Stomach (tissue), 9 donors: ENCODE results near the gene P2RY13. TPM values are rescaled to one million over a fixed set of nuclear protein-coding genes. Genes with fewer than 3 reads are reported as not detected.
A peak's percentile ranks its signal among the peaks of the same experiment; 100 is the strongest.

Source experiments
- DNase-seq, 2 donors: peaks; one replicate each; pipeline versions ENCODE4 v3.0.0 to v3.0.0-alpha.2; 2013 to 2019
- H3K27ac ChIP-seq, 5 donors: fragments of 200-600 bp in 4 of 5; sonication (generic) in 4 of 5; one replicate each; pipeline ENCODE4 v1.5.1; 2013 to 2019; ENCODE audit warnings: mild to moderate bottlenecking in 1 of 5, moderate library complexity in 1 of 5
- H3K27me3 ChIP-seq, 3 donors: fragments of 200-600 bp; sonication (generic); one replicate each; pipeline ENCODE4 v1.5.1; 2017 to 2019; ENCODE audit warnings: mixed run types in 1 of 3
- H3K36me3 ChIP-seq, 4 donors: fragments of 200-600 bp; sonication (generic); 1 replicate in 3 of 4; 2 replicates in 1 of 4; pipeline ENCODE4 v1.5.1; 2016 to 2019
- H3K4me1 ChIP-seq, 4 donors: fragments of 200-600 bp; sonication (generic); one replicate each; pipeline ENCODE4 v1.5.1; 2016 to 2019
- H3K4me3 ChIP-seq, 4 donors: fragments of 200-600 bp; sonication (generic) in 3 of 4; one replicate each; pipeline ENCODE4 v1.5.1; 2016 to 2019; ENCODE audit warnings: mild to moderate bottlenecking in 1 of 4
- H3K9me3 ChIP-seq, 4 donors: fragments of 200-600 bp; sonication (generic); one replicate each; pipeline ENCODE4 v1.5.1; 2016 to 2019
- EP300 ChIP-seq: sonication (generic); formaldehyde crosslinking; IDR thresholded peaks from one replicate; pipeline ENCODE4 v1.6.1; 2017; ENCODE audit warnings: antibody characterized with exemption
- POLR2A ChIP-seq, 4 donors: fragments of 450-650 bp; IDR thresholded peaks; one replicate each; pipeline ENCODE4 v1.6.1; 2016; ENCODE audit warnings: antibody characterized with exemption in 4 of 4, control low read depth in 2 of 4, mild to moderate bottlenecking in 1 of 4, moderate library complexity in 1 of 4
- POLR2AphosphoS5 ChIP-seq, 3 donors: sonication (generic); formaldehyde crosslinking; IDR thresholded peaks; one replicate each; pipeline ENCODE4 v1.6.1; 2016; ENCODE audit warnings: antibody characterized with exemption in 3 of 3
- WGBS, 5 donors: extraction: QIAGEN DNeasy Blood & Tissue Kit in 3 of 5; methylation state at CpG; one replicate each; pipeline versions ENCODE4 v1.1.5 to v1.1.7; 2013 to 2018; 5-methylcytosine and 5-hydroxymethylcytosine counted together
- intact Hi-C: fragments of 100-400 bp; cut with DNase I; formaldehyde crosslinking; loops from one replicate; pipeline ENCODE4 v1.15.1; 2023; ENCODE audit warnings: low total_unique reads
- polyA plus RNA-seq, 3 donors: library from polyadenylated mRNA; stranded (reverse); fragments of 200-250 nt; gene quantifications; one replicate each; pipeline ENCODE4 v1.2.3, GENCODE V29; 2013
- total RNA-seq, 5 donors: library from RNA; depleted of rRNA; stranded (reverse); fragments of >200 nt; gene quantifications; one replicate each; pipeline versions ENCODE4 v1.1.0 to v1.2.3, GENCODE V29; 2014 to 2016
- TF ChIP-seq, protein P1 (sequence below), 7 experiments: fragments of 450-650 bp in 4 of 7; fragments of 200-600 bp in 3 of 7; sonication (generic) in 3 of 7; IDR thresholded peaks; one replicate each; pipeline ENCODE4 v1.5.1; 2016 to 2019; ENCODE audit warnings: antibody characterized with exemption in 7 of 7, control low read depth in 2 of 7, mild to moderate bottlenecking in 1 of 7
- donor health status: healthy with polysubstance abuse.
- donor health status: Bipolar disorder and iron deficiency.
- donor health status: healthy.

P2RY13 gene
- total and polyA plus RNA-seq, 8 donors: 0.38 to 1.9 (median 0.88) TPM; not detected in 2

DNA sequence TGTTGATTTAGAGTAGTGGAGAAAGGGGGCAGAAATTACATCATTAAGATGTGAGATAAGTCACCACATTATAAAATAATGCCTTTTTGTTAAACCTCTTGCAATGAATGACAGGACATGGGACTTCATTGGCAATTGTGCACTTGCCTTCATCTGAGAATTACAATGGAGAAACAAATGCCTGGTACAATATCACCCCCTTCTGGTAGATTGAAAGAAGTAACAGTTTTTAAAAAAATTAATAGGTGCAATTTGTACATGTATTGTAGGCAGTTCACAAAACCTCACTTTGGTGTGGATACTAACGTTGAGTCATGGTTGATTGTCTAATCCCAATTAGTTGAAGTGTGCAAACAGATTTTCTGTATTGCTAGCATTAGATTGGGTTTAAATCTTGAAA, 46.4 kb downstream of the P2RY13 start:
- no peaks in the 10 kb centered on the region for H3K9me3 ChIP-seq
- H3K27me3 ChIP-seq: no peaks in the 10 kb centered on the region
- H3K4me1 ChIP-seq: peaks cover 0 to 45% (median 17%) of the 10 kb centered on the region in 4 donors
- peak overlapping the region in 2 of 5 donors; percentile 52 to 76 for H3K27ac ChIP-seq
- no peaks in the 10 kb centered on the region for H3K36me3 ChIP-seq
- TF ChIP-seq POLR2AphosphoS5 (IDR thresholded peaks at IDR 0.05) (peak in 1 of 3 donors; percentile 11), POLR2A (IDR thresholded peaks at IDR 0.05) (no peak), EP300 (no peak)
- TF ChIP-seq, protein P1, sequence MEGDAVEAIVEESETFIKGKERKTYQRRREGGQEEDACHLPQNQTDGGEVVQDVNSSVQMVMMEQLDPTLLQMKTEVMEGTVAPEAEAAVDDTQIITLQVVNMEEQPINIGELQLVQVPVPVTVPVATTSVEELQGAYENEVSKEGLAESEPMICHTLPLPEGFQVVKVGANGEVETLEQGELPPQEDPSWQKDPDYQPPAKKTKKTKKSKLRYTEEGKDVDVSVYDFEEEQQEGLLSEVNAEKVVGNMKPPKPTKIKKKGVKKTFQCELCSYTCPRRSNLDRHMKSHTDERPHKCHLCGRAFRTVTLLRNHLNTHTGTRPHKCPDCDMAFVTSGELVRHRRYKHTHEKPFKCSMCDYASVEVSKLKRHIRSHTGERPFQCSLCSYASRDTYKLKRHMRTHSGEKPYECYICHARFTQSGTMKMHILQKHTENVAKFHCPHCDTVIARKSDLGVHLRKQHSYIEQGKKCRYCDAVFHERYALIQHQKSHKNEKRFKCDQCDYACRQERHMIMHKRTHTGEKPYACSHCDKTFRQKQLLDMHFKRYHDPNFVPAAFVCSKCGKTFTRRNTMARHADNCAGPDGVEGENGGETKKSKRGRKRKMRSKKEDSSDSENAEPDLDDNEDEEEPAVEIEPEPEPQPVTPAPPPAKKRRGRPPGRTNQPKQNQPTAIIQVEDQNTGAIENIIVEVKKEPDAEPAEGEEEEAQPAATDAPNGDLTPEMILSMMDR (IDR thresholded peaks at IDR 0.05): peak in 5 of 7 experiments; percentile 20 to 82 (median 68)
- intact Hi-C loops: loop anchor here (5.0 kb wide), 1 partner anchor 56 kb away; no protein-coding TSS in a partner anchor
- peak in 1 of 2 donors; percentile 87 for DNase-seq
- H3K4me3 ChIP-seq: no peak overlapping the region
- WGBS, 5 donors: 0% methylated on average over 1 of the region's 1 CpG

DNA sequence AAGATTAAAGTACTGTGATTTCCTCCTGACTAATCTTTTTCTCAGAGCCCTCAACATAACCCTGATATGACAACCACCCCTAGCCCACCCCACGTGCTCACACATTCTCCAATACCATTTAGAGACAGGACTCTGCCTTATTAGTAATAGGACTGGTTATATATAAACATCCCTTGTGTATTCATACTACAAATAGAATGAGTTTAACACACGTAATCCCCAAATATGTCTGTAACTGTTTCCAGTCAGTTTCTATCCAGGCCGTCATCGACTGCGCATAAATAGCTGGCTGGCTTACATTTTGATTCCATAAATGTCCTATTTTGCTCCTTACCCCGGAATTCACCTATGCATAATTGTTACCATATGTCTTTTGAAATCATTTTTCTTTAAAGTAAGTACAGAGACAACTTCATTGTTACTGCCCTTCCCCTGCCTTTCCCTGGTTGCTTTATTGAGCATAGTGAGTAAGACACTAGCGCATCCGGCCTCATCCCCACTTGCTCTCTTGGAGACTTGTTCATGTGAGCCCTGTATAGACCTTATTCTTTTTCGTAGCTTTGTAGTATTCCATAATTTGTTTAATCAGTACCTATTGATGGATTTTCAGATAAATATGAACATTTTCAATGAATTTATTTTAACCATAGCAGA, 47.6 kb downstream of the P2RY13 start:
- 62 to 82% (median 77%) methylated on average over 9 of the region's 9 CpGs for WGBS, 5 donors
- intact Hi-C loops: loop anchor here (5.0 kb wide), 1 partner anchor 54 kb away; no protein-coding TSS in a partner anchor
- H3K27ac ChIP-seq: peak overlapping the region in 4 of 5 donors; percentile 52 to 76 (median 67)
- H3K9me3 ChIP-seq: no peaks in the 10 kb centered on the region
- H3K4me3 ChIP-seq: no peak overlapping the region
- no peaks in the 10 kb centered on the region for H3K27me3 ChIP-seq
- TF ChIP-seq POLR2AphosphoS5 (IDR thresholded peaks at IDR 0.05): no peak
- TF ChIP-seq EP300: peak; percentile 30
- H3K36me3 ChIP-seq: no peaks in the 10 kb centered on the region
- DNase-seq: no peak
- H3K4me1 ChIP-seq: peaks cover 0 to 45% (median 17%) of the 10 kb centered on the region in 4 donors

DNA sequence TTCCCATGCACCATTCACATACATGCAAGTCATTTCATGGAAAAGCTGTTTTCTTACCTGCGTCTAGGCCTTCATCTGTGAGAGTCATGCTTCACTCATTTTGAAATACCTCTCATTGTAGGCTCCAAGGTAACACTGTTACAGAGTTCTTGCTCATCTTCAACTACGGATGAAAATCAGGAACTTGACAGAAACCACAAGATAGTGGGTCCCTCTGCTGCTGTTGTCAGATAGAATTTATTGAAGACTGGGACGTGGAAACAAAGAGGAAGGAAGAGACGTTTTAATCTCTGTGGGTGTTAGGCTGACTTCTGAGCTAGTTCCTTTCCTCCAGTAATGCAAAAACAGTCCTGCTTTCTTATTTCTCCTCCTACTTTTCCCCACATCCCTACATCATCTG, 51.1 kb downstream of the P2RY13 start, which contains the start of gene P2RY14:
TSS of gene P2RY14 (minus strand) at position 313 of the 400 bp plus-strand sequence. CDS start 64,226 bp downstream, outside the sequence.
- TF ChIP-seq POLR2AphosphoS5 (IDR thresholded peaks at IDR 0.05) (no peak), POLR2A (IDR thresholded peaks at IDR 0.05) (no peak), EP300 (no peak)
- TF ChIP-seq, protein P1 (IDR thresholded peaks at IDR 0.05): no peak
- peak within 1 kb of the TSS in 4 of 5 donors; percentile 52 to 76 (median 68) for H3K27ac ChIP-seq
- no peaks in the 10 kb centered on the region for H3K27me3 ChIP-seq
- intact Hi-C loops: no loop called here
- no peaks in the 10 kb centered on the region for H3K9me3 ChIP-seq
- peaks cover 0 to 37% (median 7%) of the 10 kb centered on the region in 4 donors for H3K4me1 ChIP-seq
- DNase-seq: no peak
- peak within 1 kb of the TSS; percentile 18 to 34 (median 29) for H3K4me3 ChIP-seq
- 39 to 60% (median 48%) methylated on average over 4 of the region's 4 CpGs for whole genome bisulfite sequencing, 5 donors
- H3K36me3 ChIP-seq: no peaks in the 10 kb centered on the region

DNA sequence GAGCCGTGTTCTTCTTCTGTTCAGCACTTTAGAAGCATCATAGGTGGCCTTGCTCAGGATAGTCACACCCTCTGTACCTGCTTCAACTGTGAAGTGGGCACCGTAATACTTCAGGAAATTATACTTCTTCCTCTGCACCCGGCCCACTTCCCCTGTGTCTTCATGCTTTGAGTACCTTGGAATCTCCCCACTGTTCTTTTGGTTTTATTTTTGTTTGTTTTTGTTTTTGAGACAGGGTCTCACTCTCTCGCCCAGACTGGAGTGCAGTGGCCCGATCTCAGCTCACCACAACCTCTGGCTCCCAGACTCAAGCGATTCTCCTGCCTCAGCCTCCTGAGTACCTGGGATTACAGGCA, 52.7 kb downstream of the P2RY13 start:
- TF ChIP-seq POLR2A (IDR thresholded peaks at IDR 0.05) (no peak), EP300 (no peak)
- TF ChIP-seq, protein P1 (IDR thresholded peaks at IDR 0.05): no peak
- WGBS, 5 donors: 67 to 86% (median 78%) methylated on average over 6 of the region's 6 CpGs
- Histone ChIP-seq H3K4me1 (peaks cover 0 to 28% (median 7%) of the 10 kb centered on the region in 4 donors), H3K27ac (peak overlapping the region in 4 of 5 donors; percentile 18 to 76 (median 56)), H3K4me3 (peak overlapping the region; percentile 18 to 34 (median 29)), H3K36me3 (no peaks in the 10 kb centered on the region), H3K9me3 (no peaks in the 10 kb centered on the region), H3K27me3 (no peaks in the 10 kb centered on the region)
- DNase-seq: peak in 1 of 2 donors; percentile 31
- intact Hi-C loops: no loop called here

Other genes with a start within 250 kb of the P2RY13 start
- gene MED12L, start 243.9 kb downstream of the P2RY13 start, total RNA-seq: 1 to 10 TPM in 2 of 5 donors, under 1 TPM in 2, not detected in 1; 0.14 to 2.9 (median 0.96) TPM
- gene MED12L, start 243.9 kb downstream of the P2RY13 start, polyA plus RNA-seq: under 1 TPM in 2 of 3 donors, not detected in 1; 0.06 to 0.10 TPM
- 10 to 100 TPM in 3 of 5 donors, under 1 TPM in 1, not detected in 1; 0.73 to 37.5 (median 20.5) TPM for gene GPR171, start 126.3 kb downstream of the P2RY13 start, total RNA-seq
- 1 to 10 TPM in 2 of 3 donors, under 1 TPM in 1; 0.44 to 1.4 (median 1.3) TPM for gene GPR171, start 126.3 kb downstream of the P2RY13 start, polyA plus RNA-seq
- gene P2RY14, start 51.0 kb downstream of the P2RY13 start, total RNA-seq: 10 to 100 TPM in 3 of 5 donors, 1 to 10 TPM in 2; 1.7 to 43.2 (median 11.6) TPM
- 1 to 10 TPM; 4.8 to 8.6 (median 8.6) TPM for gene P2RY14, start 51.0 kb downstream of the P2RY13 start, polyA plus RNA-seq
- gene GPR87, start 12.7 kb downstream of the P2RY13 start, total RNA-seq: under 1 TPM in 1 of 5 donors, not detected in 4; 0.37 TPM
- 10 to 100 TPM in 1 of 3 donors, not detected in 2; 32.3 TPM for gene GPR87, start 12.7 kb downstream of the P2RY13 start, polyA plus RNA-seq
- 1 to 10 TPM in 1 of 5 donors, under 1 TPM in 1, not detected in 3; 0.43 to 4.8 TPM for gene P2RY12, start 55.2 kb upstream of the P2RY13 start, total RNA-seq
- under 1 TPM; 0.40 to 0.50 (median 0.46) TPM for gene P2RY12, start 55.2 kb upstream of the P2RY13 start, polyA plus RNA-seq
- gene IGSF10, start 131.5 kb upstream of the P2RY13 start, total RNA-seq: 10 to 100 TPM in 1 of 5 donors, under 1 TPM in 3, not detected in 1; under 0.01 to 11.9 (median 0.43) TPM
- under 1 TPM; 0.15 to 0.93 (median 0.19) TPM for gene IGSF10, start 131.5 kb upstream of the P2RY13 start, polyA plus RNA-seq